AG10803 (cell line): ENCODE data around the gene MYO5B.

ENCODE experiments used
- DNase-seq: peaks from one replicate; pipeline ENCODE4 v3.0.0; 2010; ENCODE audit warnings: low read depth
- H3K4me3 ChIP-seq: 2 replicates; pipeline ENCODE4 v1.5.1; 2011; ENCODE audit warnings: mild to moderate bottlenecking, low read length, control low read depth
- CTCF ChIP-seq: conservative IDR thresholded peaks from 2 replicates; pipeline ENCODE4 v1.5.1; 2011; ENCODE audit warnings: mild to moderate bottlenecking, low read length, control low read depth, inconsistent platforms

MYO5B gene

GRCh38 chr18:50187659-50188058, 7.3 kb downstream of the MYO5B start:
- no peak for TF ChIP-seq CTCF
- no peak overlapping the region for H3K4me3 ChIP-seq
- DNase-seq, result no peak

GRCh38 chr18:50186385-50186784, 8.6 kb downstream of the MYO5B start:
- DNase-seq, result no peak
- TF ChIP-seq CTCF, result no peak
- no peak overlapping the region for H3K4me3 ChIP-seq

GRCh38 chr18:50183556-50183955, 11.4 kb downstream of the MYO5B start:
- TF ChIP-seq CTCF, result no peak
- no peak overlapping the region for H3K4me3 ChIP-seq
- peak; percentile 0 for DNase-seq

- H3K4me3 ChIP-seq, result no peak overlapping the region
- no peak for TF ChIP-seq CTCF
- DNase-seq, result no peak
Observed at GRCh38 chr18:50182511-50182910, 12.4 kb downstream of the MYO5B start.

- no peak overlapping the region for H3K4me3 ChIP-seq
- no peak for TF ChIP-seq CTCF
- DNase-seq, result no peak
Observed at GRCh38 chr18:50181590-50181989, 13.4 kb downstream of the MYO5B start.

GRCh38 chr18:50179465-50179864, 15.5 kb downstream of the MYO5B start:
- no peak for TF ChIP-seq CTCF
- no peak overlapping the region for H3K4me3 ChIP-seq
- DNase-seq, result no peak

- DNase-seq, result no peak
- no peak for TF ChIP-seq CTCF
- no peak overlapping the region for H3K4me3 ChIP-seq
Observed at GRCh38 chr18:50177294-50177992, 17.5 kb downstream of the MYO5B start.
